Activated CD4-positive, alpha-beta memory T cell treated with anti-CD3 and anti-CD28 coated beads, Interleukin-2, amount 10 ng/mL, durations not matched to agents 7 days and 5 days (primary cell): ENCODE results near the gene LCP1. TPM values are rescaled to one million over a fixed set of nuclear protein-coding genes. Genes with fewer than 3 reads are reported as not detected.

Source experiments
- CTCF ChIA-PET: fragments of 350-600 bp; sonication (Branson Sonifier 250); formaldehyde crosslinking; loops from one replicate; lab custom pipeline; 2021; ENCODE audit warnings: antibody characterized with exemption, inconsistent platforms; lab: Charles Lee
- POLR2A ChIA-PET: fragments of 350-600 bp; sonication (Branson Sonifier 250); formaldehyde crosslinking; loops from one replicate; lab custom pipeline; 2021; ENCODE audit warnings: antibody characterized with exemption; lab: Charles Lee
- DNase-seq: peaks from one replicate; pipeline ENCODE4 v3.0.0-alpha.2; 2020
- H3K27ac Mint-ChIP-seq: one replicate; pipeline ENCODE4 v1.8.0; 2021; ENCODE audit warnings: mild to moderate bottlenecking, mixed read lengths
- H3K27me3 Mint-ChIP-seq: one replicate; pipeline ENCODE4 v1.8.0; 2021; ENCODE audit warnings: mixed read lengths
- H3K36me3 Mint-ChIP-seq: one replicate; pipeline ENCODE4 v1.8.0; 2021; ENCODE audit warnings: low read depth, mixed read lengths
- H3K4me1 Mint-ChIP-seq: one replicate; pipeline ENCODE4 v1.8.0; 2021; ENCODE audit warnings: mixed read lengths
- H3K4me3 Mint-ChIP-seq: one replicate; pipeline ENCODE4 v1.8.0; 2021; ENCODE audit warnings: mild to moderate bottlenecking, mixed read lengths
- H3K9me3 Mint-ChIP-seq: one replicate; pipeline ENCODE4 v1.8.0; 2021; ENCODE audit warnings: mixed read lengths
- total RNA-seq, 2 experiments: library from RNA; stranded (reverse); gene quantifications; one replicate each; pipeline ENCODE4 v1.2.3, GENCODE V29; 2021

The LCP1 gene
- total RNA-seq, 2 experiments from 2014 or later: 1,272 to 1,280 TPM

GRCh38 chr13:46158222-46158621, 23.8 kb downstream of the LCP1 start:
- Mint-ChIP-seq H3K27me3 (no peaks in the 10 kb centered on the region), H3K36me3 (peaks cover 81% of the 10 kb centered on the region), H3K4me3 (no peak overlapping the region), H3K9me3 (no peaks in the 10 kb centered on the region), H3K4me1 (peaks cover 64% of the 10 kb centered on the region), H3K27ac (no peak overlapping the region)
- CTCF ChIA-PET: interaction anchor here (1.5 to 4.0 kb wide), 4 partner anchors 10 to 163 kb away, joined by 3 to 17 read pairs (median 14); no protein-coding TSS in a partner anchor
- POLR2A ChIA-PET: interaction anchor here (2.7 to 18.7 kb wide), 3 partner anchors 9 to 18 kb away, joined by 13 to 552 read pairs (median 20); partner anchors contain the start of gene LCP1
- DNase-seq: no peak

- Mint-ChIP-seq H3K9me3 (no peaks in the 10 kb centered on the region), H3K4me1 (peaks cover 53% of the 10 kb centered on the region), H3K27me3 (no peaks in the 10 kb centered on the region), H3K27ac (no peak overlapping the region), H3K36me3 (peaks cover 90% of the 10 kb centered on the region), H3K4me3 (no peak overlapping the region)
- ChIA-PET CTCF (interaction anchor here (0.6 to 2.2 kb wide), 2 partner anchors 27 to 398 kb away, joined by 3 to 9 read pairs; no protein-coding TSS in a partner anchor), POLR2A (interaction anchor here (1.9 to 8.3 kb wide), 2 partner anchors 14 to 16 kb away, joined by 7 to 68 read pairs; no protein-coding TSS in a partner anchor)
- DNase-seq: no peak
These were observed 27.7 kb downstream of the LCP1 start for GRCh38 chr13:46154136-46154801.

- no peak for DNase-seq
- Mint-ChIP-seq H3K27me3 (no peaks in the 10 kb centered on the region), H3K27ac (peak overlapping the region; percentile 33), H3K9me3 (no peaks in the 10 kb centered on the region), H3K4me3 (no peak overlapping the region), H3K4me1 (peaks cover 40% of the 10 kb centered on the region), H3K36me3 (peaks cover 85% of the 10 kb centered on the region)
- ChIA-PET CTCF (interaction anchor here (2.3 kb wide), 1 partner anchor 8 kb away, joined by 9 read pairs; no protein-coding TSS in a partner anchor), POLR2A (interaction anchor here (1.6 to 8.3 kb wide), 3 partner anchors 14 to 29 kb away, joined by 5 to 68 read pairs (median 5); partner anchors contain the start of gene LCP1)
These were observed 29.2 kb downstream of the LCP1 start for GRCh38 chr13:46152627-46153328.

GRCh38 chr13:46150134-46150693, 31.8 kb downstream of the LCP1 start:
- Mint-ChIP-seq H3K9me3 (no peaks in the 10 kb centered on the region), H3K27ac (peak overlapping the region; percentile 60), H3K4me3 (no peak overlapping the region), H3K36me3 (peaks cover 89% of the 10 kb centered on the region), H3K27me3 (no peaks in the 10 kb centered on the region), H3K4me1 (peaks cover 38% of the 10 kb centered on the region)
- no peak for DNase-seq
- CTCF ChIA-PET: interaction anchor here (1.5 to 3.0 kb wide), 4 partner anchors 9 to 25 kb away, joined by 3 to 13 read pairs (median 8); no protein-coding TSS in a partner anchor
- POLR2A ChIA-PET: interaction anchor here (1.1 to 8.3 kb wide), 6 partner anchors 9 to 24 kb away, joined by 3 to 68 read pairs (median 4); no protein-coding TSS in a partner anchor

GRCh38 chr13:46149272-46150133, 32.5 kb downstream of the LCP1 start:
- Mint-ChIP-seq H3K4me1 (peaks cover 37% of the 10 kb centered on the region), H3K27me3 (no peaks in the 10 kb centered on the region), H3K9me3 (no peaks in the 10 kb centered on the region), H3K36me3 (peaks cover 89% of the 10 kb centered on the region), H3K4me3 (no peak overlapping the region), H3K27ac (peak overlapping the region; percentile 60)
- DNase-seq: no peak
- POLR2A ChIA-PET: interaction anchor here (1.4 to 8.3 kb wide), 5 partner anchors 10 to 23 kb away, joined by 3 to 68 read pairs (median 5); no protein-coding TSS in a partner anchor
- CTCF ChIA-PET: interaction anchor here (1.5 to 3.0 kb wide), 3 partner anchors 10 to 24 kb away, joined by 3 to 13 read pairs (median 7); no protein-coding TSS in a partner anchor

GRCh38 chr13:46146898-46147297, 35.1 kb downstream of the LCP1 start:
- Mint-ChIP-seq H3K27ac (no peak overlapping the region), H3K4me1 (peaks cover 21% of the 10 kb centered on the region), H3K9me3 (no peaks in the 10 kb centered on the region), H3K4me3 (no peak overlapping the region), H3K36me3 (peaks cover 89% of the 10 kb centered on the region), H3K27me3 (no peaks in the 10 kb centered on the region)
- POLR2A ChIA-PET: no interaction called here
- DNase-seq: no peak
- CTCF ChIA-PET: no interaction called here

GRCh38 chr13:46145950-46146349, 36.0 kb downstream of the LCP1 start:
- no peak overlapping the region for H3K27ac Mint-ChIP-seq

GRCh38 chr13:46145135-46145534, 36.8 kb downstream of the LCP1 start:
- Mint-ChIP-seq H3K4me1 (peaks cover 16% of the 10 kb centered on the region), H3K27ac (no peak overlapping the region), H3K36me3 (peaks cover 88% of the 10 kb centered on the region), H3K9me3 (no peaks in the 10 kb centered on the region), H3K4me3 (no peak overlapping the region), H3K27me3 (no peaks in the 10 kb centered on the region)
- POLR2A ChIA-PET: interaction anchor here (1.2 kb wide), 1 partner anchor 9 kb away, joined by 4 read pairs; no protein-coding TSS in a partner anchor
- CTCF ChIA-PET: interaction anchor here (2.4 kb wide), 1 partner anchor 19 kb away, joined by 8 read pairs; no protein-coding TSS in a partner anchor
- DNase-seq: no peak

More at GRCh38 chr13:46145950-46146349, 36.0 kb downstream of the LCP1 start:
- no peak for DNase-seq
- no peaks in the 10 kb centered on the region for H3K27me3 Mint-ChIP-seq
- ChIA-PET CTCF (interaction anchor here (0.6 kb wide), 1 partner anchor 14 kb away, joined by 4 read pairs; no protein-coding TSS in a partner anchor), POLR2A (no interaction called here)
- peaks cover 23% of the 10 kb centered on the region for H3K4me1 Mint-ChIP-seq
- no peak overlapping the region for H3K4me3 Mint-ChIP-seq
- peaks cover 88% of the 10 kb centered on the region for H3K36me3 Mint-ChIP-seq
- H3K9me3 Mint-ChIP-seq: no peaks in the 10 kb centered on the region

- Mint-ChIP-seq H3K4me1 (peaks cover 16% of the 10 kb centered on the region), H3K9me3 (no peaks in the 10 kb centered on the region), H3K27ac (peak overlapping the region; percentile 31), H3K4me3 (no peak overlapping the region), H3K36me3 (peaks cover 89% of the 10 kb centered on the region), H3K27me3 (no peaks in the 10 kb centered on the region)
- CTCF ChIA-PET: interaction anchor here (0.8 to 2.4 kb wide), 4 partner anchors 14 to 178 kb away, joined by 3 to 8 read pairs (median 6); no protein-coding TSS in a partner anchor
- DNase-seq: no peak
- POLR2A ChIA-PET: interaction anchor here (1.3 to 10.0 kb wide), 5 partner anchors 8 to 31 kb away, joined by 3 to 68 read pairs (median 10); no protein-coding TSS in a partner anchor
These were observed 38.7 kb downstream of the LCP1 start for GRCh38 chr13:46143184-46143701.

- Mint-ChIP-seq H3K27me3 (no peaks in the 10 kb centered on the region), H3K27ac (no peak overlapping the region), H3K9me3 (no peaks in the 10 kb centered on the region), H3K4me1 (peaks cover 19% of the 10 kb centered on the region), H3K36me3 (peaks cover 89% of the 10 kb centered on the region), H3K4me3 (no peak overlapping the region)
- DNase-seq: no peak
- POLR2A ChIA-PET: interaction anchor here (0.8 to 10.0 kb wide), 6 partner anchors 9 to 32 kb away, joined by 3 to 68 read pairs (median 10); no protein-coding TSS in a partner anchor
- CTCF ChIA-PET: interaction anchor here (0.8 to 2.4 kb wide), 4 partner anchors 13 to 178 kb away, joined by 3 to 8 read pairs (median 6); no protein-coding TSS in a partner anchor
These were observed 39.2 kb downstream of the LCP1 start for GRCh38 chr13:46142776-46143175.

GRCh38 chr13:46140044-46140443, 41.9 kb downstream of the LCP1 start:
- H3K27me3 Mint-ChIP-seq: no peaks in the 10 kb centered on the region
- H3K27ac Mint-ChIP-seq: peak overlapping the region; percentile 19
- no peak for DNase-seq
- H3K4me1 Mint-ChIP-seq: peaks cover 29% of the 10 kb centered on the region
- H3K9me3 Mint-ChIP-seq: no peaks in the 10 kb centered on the region
- peaks cover 91% of the 10 kb centered on the region for H3K36me3 Mint-ChIP-seq
- POLR2A ChIA-PET: interaction anchor here (0.8 to 10.0 kb wide), 6 partner anchors 11 to 37 kb away, joined by 3 to 68 read pairs (median 6); no protein-coding TSS in a partner anchor
- CTCF ChIA-PET: interaction anchor here (1.1 to 3.5 kb wide), 3 partner anchors 14 to 26 kb away, joined by 3 to 23 read pairs (median 4); no protein-coding TSS in a partner anchor
- H3K4me3 Mint-ChIP-seq: peak overlapping the region; percentile 18
